ENCODE results near the gene LRRC17. TPM values are rescaled to one million over a fixed set of nuclear protein-coding genes. Genes with fewer than 3 reads are reported as not detected.

LRRC17 gene, protein sequence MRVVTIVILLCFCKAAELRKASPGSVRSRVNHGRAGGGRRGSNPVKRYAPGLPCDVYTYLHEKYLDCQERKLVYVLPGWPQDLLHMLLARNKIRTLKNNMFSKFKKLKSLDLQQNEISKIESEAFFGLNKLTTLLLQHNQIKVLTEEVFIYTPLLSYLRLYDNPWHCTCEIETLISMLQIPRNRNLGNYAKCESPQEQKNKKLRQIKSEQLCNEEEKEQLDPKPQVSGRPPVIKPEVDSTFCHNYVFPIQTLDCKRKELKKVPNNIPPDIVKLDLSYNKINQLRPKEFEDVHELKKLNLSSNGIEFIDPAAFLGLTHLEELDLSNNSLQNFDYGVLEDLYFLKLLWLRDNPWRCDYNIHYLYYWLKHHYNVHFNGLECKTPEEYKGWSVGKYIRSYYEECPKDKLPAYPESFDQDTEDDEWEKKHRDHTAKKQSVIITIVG
- total RNA-seq, result 0.53 and 0.86 TPM in 2 replicates
- 1.3 TPM for total RNA-seq (2013)
- 1.1 and 1.4 TPM in 2 replicates for polyA plus RNA-seq
- 0.21 TPM in 1 of 2 replicates, not detected in the other for polyA minus RNA-seq

DNA sequence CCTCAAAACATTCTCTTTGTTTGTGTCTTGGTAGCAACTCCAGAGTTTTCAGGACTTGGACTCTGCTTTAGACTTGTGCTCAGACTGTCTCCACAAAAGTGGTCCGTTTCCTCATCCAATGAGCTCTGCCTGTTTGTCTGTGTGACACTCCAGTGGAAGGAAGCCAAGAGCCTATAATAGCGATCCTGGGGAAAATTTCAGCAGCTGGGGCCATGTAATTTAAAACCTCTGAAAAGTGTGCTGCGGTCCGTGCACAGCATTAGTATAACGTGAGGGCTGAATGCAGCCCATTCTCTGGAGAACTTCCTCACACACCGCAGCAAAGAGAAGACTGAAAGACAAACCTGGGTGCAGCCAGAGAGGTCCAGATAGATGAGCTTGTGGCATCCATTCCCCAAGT, at the start of gene LRRC17:
Gene LRRC17, plus strand, starts transcription at position 259 of the 400 bp plus-strand sequence. CDS start 20,914 bp downstream, outside the sequence.
- H4K20me1 ChIP-seq (ENCODE audit: control insufficient read depth, insufficient read depth, low read length, poor library complexity, severe bottlenecking), result no peaks in the 10 kb centered on the region
- ATAC-seq (ENCODE audit: low read depth) (no peak), DNase-seq (no peak)
- no peaks in the 10 kb centered on the region for H3K79me2 ChIP-seq (ENCODE audit: control insufficient read depth, insufficient read depth, low read length)
- H2AFZ ChIP-seq (ENCODE audit: insufficient read depth, low read depth, low read length, poor library complexity, severe bottlenecking), result no peak within 1 kb of the TSS
- Mint-ChIP-seq H3K4me3 (no peak within 1 kb of the TSS), H3K9me3 (ENCODE audit: insufficient read depth) (peaks cover 3% of the 10 kb centered on the region), H3K27ac (no peak within 1 kb of the TSS), H3K4me1 (peaks cover 3% of the 10 kb centered on the region), H3K27me3 (no peaks in the 10 kb centered on the region)
- no peaks in the 10 kb centered on the region for H3K4me1 ChIP-seq (ENCODE audit: control insufficient read depth in 2 of 2, insufficient read depth in 2 of 2, low read length in 2 of 2)
- H3K27me3 ChIP-seq (replicated peaks in 1 of 4; ENCODE audit: control extremely low read depth in 1 of 4, control insufficient read depth in 3 of 4, insufficient read depth in 4 of 4, low read length in 3 of 4), result peaks cover 0 to 3% (median 0%) of the 10 kb centered on the region in 4 experiments
- H3K9me3 ChIP-seq (ENCODE audit: control extremely low read depth in 1 of 3, control insufficient read depth in 2 of 3, insufficient read depth in 1 of 3, low read length in 2 of 3), result peaks cover 0 to 11% (median 3%) of the 10 kb centered on the region in 3 donors
- TF ChIP-seq EZH2 (IDR thresholded peaks at IDR 0.05; ENCODE audit: borderline replicate concordance, insufficient read depth, low read depth, low read length, poor library complexity, severe bottlenecking) (no peak), CTCF (IDR thresholded peaks at IDR 0.05) (no peak)
- CTCF ChIA-PET, result no interaction called here
- POLR2A ChIA-PET, result no interaction called here
- no peak within 1 kb of the TSS for H3K4me2 ChIP-seq (replicated peaks; ENCODE audit: low read depth, low read length, poor library complexity, severe bottlenecking)
- WGBS (ENCODE audit: insufficient coverage), result 44% methylated on average over 6 of the region's 6 CpGs
- no peaks in the 10 kb centered on the region for H3K36me3 ChIP-seq (replicated peaks in 1 of 2; ENCODE audit: control extremely low read depth in 1 of 2, control insufficient read depth in 1 of 2, extremely low read depth in 1 of 2, insufficient read depth in 2 of 2, low read length in 1 of 2)
- H3K4me3 ChIP-seq (ENCODE audit: control extremely low read depth in 1 of 5, extremely low read depth in 1 of 5, insufficient read depth in 1 of 5, low read depth in 2 of 5, low read length in 4 of 5), result no peak within 1 kb of the TSS
- no peak within 1 kb of the TSS for H3K27ac ChIP-seq (ENCODE audit: low read length in 2 of 2)
- H3K9ac ChIP-seq (ENCODE audit: low read length), result no peak within 1 kb of the TSS
- intact Hi-C loops (cut with micrococcal nuclease), result no loop called here

- peaks cover 5% of the 10 kb centered on the region for H3K4me1 Mint-ChIP-seq
- no peaks in the 10 kb centered on the region for H3K36me3 ChIP-seq (replicated peaks in 1 of 2; ENCODE audit: control extremely low read depth in 1 of 2, control insufficient read depth in 1 of 2, extremely low read depth in 1 of 2, insufficient read depth in 2 of 2, low read length in 1 of 2)
- H3K4me3 ChIP-seq (ENCODE audit: control extremely low read depth in 1 of 5, extremely low read depth in 1 of 5, insufficient read depth in 1 of 5, low read depth in 2 of 5, low read length in 4 of 5), result no peak overlapping the region
- H3K4me3 Mint-ChIP-seq, result no peak overlapping the region
- H4K20me1 ChIP-seq (ENCODE audit: control insufficient read depth, insufficient read depth, low read length, poor library complexity, severe bottlenecking), result no peaks in the 10 kb centered on the region
- no peaks in the 10 kb centered on the region for H3K4me1 ChIP-seq (ENCODE audit: control insufficient read depth in 2 of 2, insufficient read depth in 2 of 2, low read length in 2 of 2)
- intact Hi-C loops (cut with micrococcal nuclease), result no loop called here
- TF ChIP-seq EZH2 (IDR thresholded peaks at IDR 0.05; ENCODE audit: borderline replicate concordance, insufficient read depth, low read depth, low read length, poor library complexity, severe bottlenecking) (no peak), CTCF (IDR thresholded peaks at IDR 0.05) (no peak)
- H3K27me3 Mint-ChIP-seq, result no peaks in the 10 kb centered on the region
- H3K27ac ChIP-seq (ENCODE audit: low read length in 2 of 2), result no peak overlapping the region
- POLR2A ChIA-PET, result no interaction called here
- ATAC-seq (ENCODE audit: low read depth) (no peak), DNase-seq (no peak)
- 100% methylated on average over 1 of the region's 2 CpGs for WGBS (ENCODE audit: insufficient coverage)
- no peak overlapping the region for H3K4me2 ChIP-seq (replicated peaks; ENCODE audit: low read depth, low read length, poor library complexity, severe bottlenecking)
- CTCF ChIA-PET, result no interaction called here
- no peak overlapping the region for H2AFZ ChIP-seq (ENCODE audit: insufficient read depth, low read depth, low read length, poor library complexity, severe bottlenecking)
- H3K9me3 ChIP-seq (ENCODE audit: control extremely low read depth in 1 of 3, control insufficient read depth in 2 of 3, insufficient read depth in 1 of 3, low read length in 2 of 3), result no peaks in the 10 kb centered on the region
- H3K27me3 ChIP-seq (replicated peaks in 1 of 4; ENCODE audit: control extremely low read depth in 1 of 4, control insufficient read depth in 3 of 4, insufficient read depth in 4 of 4, low read length in 3 of 4), result no peaks in the 10 kb centered on the region
- H3K9me3 Mint-ChIP-seq (ENCODE audit: insufficient read depth), result no peaks in the 10 kb centered on the region
- no peaks in the 10 kb centered on the region for H3K79me2 ChIP-seq (ENCODE audit: control insufficient read depth, insufficient read depth, low read length)
- no peak overlapping the region for H3K27ac Mint-ChIP-seq
- H3K9ac ChIP-seq (ENCODE audit: low read length), result no peak overlapping the region
Observed at GRCh38 chr7:102864958-102865357, 47.8 kb upstream of the LRRC17 start.
